K562 (cell line): Measurements from ENCODE around the gene PRKAR2B. TPM values are rescaled to one million over a fixed set of nuclear protein-coding genes. Genes with fewer than 3 reads are reported as not detected.

Experiments
- CEBPZ ChIP-seq: fragments of 150-350 bp; IDR thresholded peaks from 2 replicates; pipeline ENCODE4 v1.6.1; 2014; ENCODE audit warnings: low read depth, mild to moderate bottlenecking, low read length, borderline replicate concordance
- ETV6 ChIP-seq, 3 experiments: fragments of 150-350 bp in 1 of 3; sonication (generic) in 1 of 3; formaldehyde crosslinking in 1 of 3; IDR thresholded peaks; 2 replicates each; pipeline versions ENCODE4 v1.6.1 to v1.8.0; 2014 to 2022; ENCODE audit warnings: borderline replicate concordance in 2 of 3, low read depth in 2 of 3, antibody characterized with exemption in 1 of 3, low read length in 1 of 3, mild to moderate bottlenecking in 1 of 3, missing genetic modification reagents in 1 of 3
- KLF13 ChIP-seq: fragments of 450-650 bp; IDR thresholded peaks from 2 replicates; pipeline ENCODE4 v1.6.1; 2016; ENCODE audit warnings: missing genetic modification characterization, low read depth, mild to moderate bottlenecking, missing compliant biosample characterization, moderate library complexity, borderline replicate concordance
- MAZ ChIP-seq, 2 experiments: fragments of 450-650 bp in 1 of 2; sonication (generic) in 1 of 2; formaldehyde crosslinking; IDR thresholded peaks in 1 of 2; conservative IDR thresholded peaks in 1 of 2; 2 replicates each; pipeline versions ENCODE4 v1.4.0 to v1.5.0; 2020; ENCODE audit warnings: mild to moderate bottlenecking in 1 of 2, missing genetic modification reagents in 1 of 2
- MNT ChIP-seq, 2 experiments: fragments of 450-650 bp; conservative IDR thresholded peaks; 2 replicates each; pipeline ENCODE4 v1.6.1; 2017; ENCODE audit warnings: mild to moderate bottlenecking in 2 of 2, moderate library complexity in 2 of 2
- MTF1 ChIP-seq: fragments of 250-450 bp; sonication (Bioruptor Pico); IDR thresholded peaks from 2 replicates; pipeline ENCODE4 v1.9.0; 2021; ENCODE audit warnings: moderate library complexity, mild to moderate bottlenecking, inconsistent platforms, borderline replicate concordance
- NFE2L1 ChIP-seq: fragments of 450-650 bp; IDR thresholded peaks from 2 replicates; pipeline ENCODE4 v1.6.1; 2016; ENCODE audit warnings: missing genetic modification characterization, low read depth, mild to moderate bottlenecking, missing compliant biosample characterization, moderate library complexity, borderline replicate concordance
- TOE1 ChIP-seq, 2 experiments: fragments of 450-650 bp in 1 of 2; sonication (generic) in 1 of 2; formaldehyde crosslinking in 1 of 2; IDR thresholded peaks; 2 replicates each; pipeline versions ENCODE4 v1.7.1 to v1.8.0; 2016 to 2022; ENCODE audit warnings: borderline replicate concordance in 2 of 2, mild to moderate bottlenecking in 2 of 2, antibody characterized with exemption in 1 of 2, inconsistent platforms in 1 of 2, low read depth in 1 of 2, missing genetic modification reagents in 1 of 2, moderate library complexity in 1 of 2
- ZNF175 ChIP-seq: fragments of 200-800 bp; sonication (Bioruptor generic); IDR thresholded peaks from 2 replicates; pipeline ENCODE4 v1.6.1; 2016; ENCODE audit warnings: low read depth, mild to moderate bottlenecking, missing genetic modification characterization, missing compliant biosample characterization
- ZNF277 ChIP-seq: fragments of 250-450 bp; sonication (Bioruptor Pico); IDR thresholded peaks from 2 replicates; pipeline ENCODE4 v1.8.0; 2022; ENCODE audit warnings: inconsistent platforms, mild to moderate bottlenecking, moderate library complexity, borderline replicate concordance
- polyA plus RNA-seq, 8 experiments: library from polyadenylated mRNA; depleted of rRNA in 4 of 8; stranded (reverse) in 5 of 8; unstranded in 3 of 8; fragments of >200 nt; fragmentation: Nextera tagmentation in 2 of 8; fragmentation: Illumina TruSeq in 1 of 8; extraction: Ambion mirVana in 2 of 8; extraction: Trizol in 1 of 8; gene quantifications; 2 replicates each; pipeline versions ENCODE4 v1.2.1 to v1.2.3, GENCODE V29; 2011 to 2014; ENCODE audit warnings: inconsistent platforms in 1 of 8, missing spikeins in 1 of 8
- total RNA-seq, 7 experiments: library from RNA; depleted of rRNA in 6 of 7; stranded (reverse); fragments of >200 nt in 6 of 7; fragmentation: Illumina TruSeq in 2 of 7; extraction: Trizol in 2 of 7; gene quantifications; 2 replicates each; pipeline versions ENCODE4 v1.2.1 to v1.2.3, GENCODE V29; 2011 to 2021; ENCODE audit warnings: low replicate concordance in 1 of 7
- TF ChIP-seq, protein P1 (sequence below): fragments of 250-450 bp; sonication (Bioruptor Pico); IDR thresholded peaks from 2 replicates; pipeline ENCODE4 v1.8.0; 2022; ENCODE audit warnings: moderate library complexity, mild to moderate bottlenecking, inconsistent platforms
- TF ChIP-seq, protein P2 (sequence below): sonication (generic); formaldehyde crosslinking; IDR thresholded peaks from 2 replicates; pipeline ENCODE4 v1.8.0; 2023; ENCODE audit warnings: mild to moderate bottlenecking, missing genetic modification reagents
- TF ChIP-seq, protein P3 (sequence below): fragments of 200-800 bp; sonication (Bioruptor generic); IDR thresholded peaks from 2 replicates; pipeline ENCODE4 v1.6.1; 2017; ENCODE audit warnings: missing genetic modification characterization, missing compliant biosample characterization

PRKAR2B gene
- total and polyA plus RNA-seq, 9 of the 15 experiments (the other 6 are each of a cell fraction or from before 2014, with no cell fraction given) = 59.0 to 173 (median 129) TPM

GRCh38 chr7:107017965-107018719 lies 26.4 kb upstream of the PRKAR2B start (continued):
- TF ChIP-seq CEBPZ = no peak
- peak in 1 of 2 experiments; percentile 53; a peak in 1 of 4 replicates for TF ChIP-seq MAZ (CRISPR knock-in tag; conservative IDR thresholded peaks at IDR 0.05 in 1 of 2, IDR thresholded peaks at IDR 0.05 in 1 of 2)
- no peak for TF ChIP-seq NFE2L1
- TF ChIP-seq ETV6 (IDR thresholded peaks at IDR 0.05; ENCODE audit: borderline replicate concordance in 1 of 2, low read depth in 2 of 2, low read length in 1 of 2) = no peak
- no peak for TF ChIP-seq ETV6 (CRISPR knock-in tag; IDR thresholded peaks at IDR 0.05; ENCODE audit: borderline replicate concordance)
- TF ChIP-seq, protein P1, sequence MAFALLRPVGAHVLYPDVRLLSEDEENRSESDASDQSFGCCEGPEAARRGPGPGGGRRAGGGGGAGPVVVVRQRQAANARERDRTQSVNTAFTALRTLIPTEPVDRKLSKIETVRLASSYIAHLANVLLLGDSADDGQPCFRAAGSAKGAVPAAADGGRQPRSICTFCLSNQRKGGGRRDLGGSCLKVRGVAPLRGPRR = no peak; the same call in 1 of the 2 replicates
- TF ChIP-seq, protein P2, sequence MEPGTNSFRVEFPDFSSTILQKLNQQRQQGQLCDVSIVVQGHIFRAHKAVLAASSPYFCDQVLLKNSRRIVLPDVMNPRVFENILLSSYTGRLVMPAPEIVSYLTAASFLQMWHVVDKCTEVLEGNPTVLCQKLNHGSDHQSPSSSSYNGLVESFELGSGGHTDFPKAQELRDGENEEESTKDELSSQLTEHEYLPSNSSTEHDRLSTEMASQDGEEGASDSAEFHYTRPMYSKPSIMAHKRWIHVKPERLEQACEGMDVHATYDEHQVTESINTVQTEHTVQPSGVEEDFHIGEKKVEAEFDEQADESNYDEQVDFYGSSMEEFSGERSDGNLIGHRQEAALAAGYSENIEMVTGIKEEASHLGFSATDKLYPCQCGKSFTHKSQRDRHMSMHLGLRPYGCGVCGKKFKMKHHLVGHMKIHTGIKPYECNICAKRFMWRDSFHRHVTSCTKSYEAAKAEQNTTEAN (CRISPR knock-in tag) = no peak
- TF ChIP-seq, protein P3, sequence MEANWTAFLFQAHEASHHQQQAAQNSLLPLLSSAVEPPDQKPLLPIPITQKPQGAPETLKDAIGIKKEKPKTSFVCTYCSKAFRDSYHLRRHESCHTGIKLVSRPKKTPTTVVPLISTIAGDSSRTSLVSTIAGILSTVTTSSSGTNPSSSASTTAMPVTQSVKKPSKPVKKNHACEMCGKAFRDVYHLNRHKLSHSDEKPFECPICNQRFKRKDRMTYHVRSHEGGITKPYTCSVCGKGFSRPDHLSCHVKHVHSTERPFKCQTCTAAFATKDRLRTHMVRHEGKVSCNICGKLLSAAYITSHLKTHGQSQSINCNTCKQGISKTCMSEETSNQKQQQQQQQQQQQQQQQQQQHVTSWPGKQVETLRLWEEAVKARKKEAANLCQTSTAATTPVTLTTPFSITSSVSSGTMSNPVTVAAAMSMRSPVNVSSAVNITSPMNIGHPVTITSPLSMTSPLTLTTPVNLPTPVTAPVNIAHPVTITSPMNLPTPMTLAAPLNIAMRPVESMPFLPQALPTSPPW = no peak; the same call in 1 of the 2 replicates
- TF ChIP-seq ZNF277 = no peak
- TF ChIP-seq TOE1 (IDR thresholded peaks at IDR 0.05; ENCODE audit: borderline replicate concordance) = peak; percentile 55; the same call in 1 of the 2 replicates
- TF ChIP-seq TOE1 (CRISPR knock-in tag; IDR thresholded peaks at IDR 0.05; ENCODE audit: borderline replicate concordance, low read depth) = no peak
- TF ChIP-seq ZNF175 (CRISPR knock-in tag) = peak; percentile 82
- no peak for TF ChIP-seq MTF1
- TF ChIP-seq MNT (conservative IDR thresholded peaks at IDR 0.05) = no peak
- no peak for TF ChIP-seq KLF13
